GM12892 (cell line): Measurements from ENCODE around the gene NIPBL.

ENCODE experiments used
- POLR2A ChIP-seq: IDR thresholded peaks from 2 replicates; pipeline ENCODE4 v1.6.1; 2011; ENCODE audit warnings: low read depth, low read length, control low read depth
- POLR2AphosphoS5 ChIP-seq: IDR thresholded peaks from 2 replicates; pipeline ENCODE4 v1.6.1; 2011; ENCODE audit warnings: low read depth, low read length, control low read depth
- TAF1 ChIP-seq: IDR thresholded peaks from 2 replicates; pipeline ENCODE4 v1.6.1; 2011; ENCODE audit warnings: low read depth, mild to moderate bottlenecking, control low read depth, low read length, borderline replicate concordance

DNA sequence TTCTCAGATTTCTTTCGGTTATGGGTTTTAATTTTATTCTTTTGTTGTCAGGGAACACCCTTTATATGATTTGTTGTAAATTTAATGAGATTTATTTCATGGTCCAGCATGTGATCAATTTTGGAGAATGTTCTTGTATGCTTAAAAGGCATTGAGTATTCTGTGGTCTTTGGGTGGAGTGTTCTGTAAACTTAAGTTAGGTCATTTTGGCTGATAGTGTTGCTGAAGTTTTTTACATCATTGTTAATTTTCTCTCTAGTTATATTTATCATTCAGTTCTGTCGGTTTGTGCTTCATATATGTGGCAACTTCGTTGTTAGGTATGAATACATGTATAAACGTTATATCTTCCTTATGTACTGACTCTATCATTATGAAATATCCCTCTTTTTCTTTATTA, 55.5 kb downstream of the NIPBL start:
- TF ChIP-seq POLR2AphosphoS5 (no peak), POLR2A (no peak), TAF1 (no peak)
